HepG2 (cell line): ENCODE data around the gene NCOA5. TPM values are rescaled to one million over a fixed set of nuclear protein-coding genes. Genes with fewer than 3 reads are reported as not detected.

Experiments used
- DRAP1 ChIP-seq: IDR thresholded peaks from 2 replicates; pipeline ENCODE4 v1.6.1; 2016; ENCODE audit warnings: missing genetic modification reagents, missing compliant biosample characterization
- ERF ChIP-seq: IDR thresholded peaks from 2 replicates; pipeline ENCODE4 v1.6.1; 2018; ENCODE audit warnings: missing biosample characterization, missing genetic modification reagents
- GMEB1 ChIP-seq: sonication (generic); formaldehyde crosslinking; IDR thresholded peaks from 2 replicates; pipeline ENCODE4 v1.5.1; 2020; ENCODE audit warnings: missing genetic modification reagents, mild to moderate bottlenecking, borderline replicate concordance
- GTF3A ChIP-seq: sonication (generic); formaldehyde crosslinking; conservative IDR thresholded peaks from 2 replicates; pipeline ENCODE4 v1.4.0; 2020; ENCODE audit warnings: mild to moderate bottlenecking, missing genetic modification reagents
- HHEX ChIP-seq: IDR thresholded peaks from 2 replicates; pipeline ENCODE4 v1.6.1; 2016; ENCODE audit warnings: control low read depth
- HNRNPL ChIP-seq: fragments of 200-400 bp; formaldehyde crosslinking; IDR thresholded peaks from 2 replicates; pipeline ENCODE4 v1.6.1; 2017; ENCODE audit warnings: mild to moderate bottlenecking, low read depth, low read length
- HOXD1 ChIP-seq: sonication (generic); formaldehyde crosslinking; IDR thresholded peaks from 2 replicates; pipeline ENCODE4 v1.5.0; 2020; ENCODE audit warnings: missing genetic modification reagents
- LBX2 ChIP-seq: sonication (generic); formaldehyde crosslinking; IDR thresholded peaks from 2 replicates; pipeline ENCODE4 v1.5.0; 2020; ENCODE audit warnings: missing genetic modification reagents, mild to moderate bottlenecking, borderline replicate concordance
- MIER2 ChIP-seq: IDR thresholded peaks from 2 replicates; pipeline ENCODE4 v1.6.1; 2016; ENCODE audit warnings: missing biosample characterization, missing genetic modification reagents
- NAIF1 ChIP-seq: sonication (generic); formaldehyde crosslinking; IDR thresholded peaks from 2 replicates; pipeline ENCODE4 v1.5.0; 2020; ENCODE audit warnings: mild to moderate bottlenecking, missing genetic modification reagents, borderline replicate concordance
- NBN ChIP-seq: fragments of 450-650 bp; conservative IDR thresholded peaks from 2 replicates; pipeline ENCODE4 v1.6.1; 2017
- NFE2L1 ChIP-seq: sonication (generic); formaldehyde crosslinking; IDR thresholded peaks from 2 replicates; pipeline ENCODE4 v1.4.0; 2020; ENCODE audit warnings: missing genetic modification reagents, mild to moderate bottlenecking, borderline replicate concordance
- POGK ChIP-seq: sonication (generic); formaldehyde crosslinking; conservative IDR thresholded peaks from 2 replicates; pipeline ENCODE4 v1.8.0; 2022; ENCODE audit warnings: mild to moderate bottlenecking, moderate library complexity, missing genetic modification reagents
- TBX3 ChIP-seq: fragments of 450-650 bp; IDR thresholded peaks from 2 replicates; pipeline ENCODE4 v1.6.1; 2017; ENCODE audit warnings: antibody characterized with exemption, mild to moderate bottlenecking, inconsistent platforms, borderline replicate concordance
- ZFP37 ChIP-seq: sonication (generic); formaldehyde crosslinking; IDR thresholded peaks from 2 replicates; pipeline ENCODE4 v1.4.0; 2020; ENCODE audit warnings: missing genetic modification reagents, borderline replicate concordance
- polyA plus RNA-seq, 8 experiments: library from polyadenylated mRNA; depleted of rRNA in 3 of 8; stranded (reverse) in 7 of 8; unstranded in 1 of 8; fragments of >200 nt; fragmentation: Illumina TruSeq in 4 of 8; extraction: Trizol in 4 of 8; gene quantifications; 2 replicates each; pipeline versions ENCODE4 v1.2.1 to v1.2.3, GENCODE V29; 2011 to 2016; ENCODE audit warnings: low read depth in 4 of 8, missing spikeins in 1 of 8, mixed read lengths in 1 of 8; ENCODE audit not compliant: insufficient read depth in 1 of 8
- total RNA-seq, 5 experiments: library from RNA; depleted of rRNA; stranded (reverse); fragments of >200 nt; fragmentation: Illumina TruSeq; extraction: Trizol; gene quantifications; 2 replicates each; pipeline ENCODE4 v1.2.3, GENCODE V29; 2016; ENCODE audit warnings: low read depth in 1 of 5
- TF ChIP-seq, protein P1 (sequence below): sonication (generic); formaldehyde crosslinking; IDR thresholded peaks from 2 replicates; pipeline ENCODE4 v1.5.0; 2020; ENCODE audit warnings: mild to moderate bottlenecking, missing genetic modification reagents, borderline replicate concordance
- TF ChIP-seq, protein P2 (sequence below): sonication (generic); formaldehyde crosslinking; IDR thresholded peaks from 2 replicates; pipeline ENCODE4 v1.4.0; 2020; ENCODE audit warnings: missing genetic modification reagents

The NCOA5 gene
- total and polyA plus RNA-seq, 2 of the 13 experiments (the other 11 are each of a cell fraction or from before 2014, with no cell fraction given), result 16.5 to 28.4 TPM

DNA sequence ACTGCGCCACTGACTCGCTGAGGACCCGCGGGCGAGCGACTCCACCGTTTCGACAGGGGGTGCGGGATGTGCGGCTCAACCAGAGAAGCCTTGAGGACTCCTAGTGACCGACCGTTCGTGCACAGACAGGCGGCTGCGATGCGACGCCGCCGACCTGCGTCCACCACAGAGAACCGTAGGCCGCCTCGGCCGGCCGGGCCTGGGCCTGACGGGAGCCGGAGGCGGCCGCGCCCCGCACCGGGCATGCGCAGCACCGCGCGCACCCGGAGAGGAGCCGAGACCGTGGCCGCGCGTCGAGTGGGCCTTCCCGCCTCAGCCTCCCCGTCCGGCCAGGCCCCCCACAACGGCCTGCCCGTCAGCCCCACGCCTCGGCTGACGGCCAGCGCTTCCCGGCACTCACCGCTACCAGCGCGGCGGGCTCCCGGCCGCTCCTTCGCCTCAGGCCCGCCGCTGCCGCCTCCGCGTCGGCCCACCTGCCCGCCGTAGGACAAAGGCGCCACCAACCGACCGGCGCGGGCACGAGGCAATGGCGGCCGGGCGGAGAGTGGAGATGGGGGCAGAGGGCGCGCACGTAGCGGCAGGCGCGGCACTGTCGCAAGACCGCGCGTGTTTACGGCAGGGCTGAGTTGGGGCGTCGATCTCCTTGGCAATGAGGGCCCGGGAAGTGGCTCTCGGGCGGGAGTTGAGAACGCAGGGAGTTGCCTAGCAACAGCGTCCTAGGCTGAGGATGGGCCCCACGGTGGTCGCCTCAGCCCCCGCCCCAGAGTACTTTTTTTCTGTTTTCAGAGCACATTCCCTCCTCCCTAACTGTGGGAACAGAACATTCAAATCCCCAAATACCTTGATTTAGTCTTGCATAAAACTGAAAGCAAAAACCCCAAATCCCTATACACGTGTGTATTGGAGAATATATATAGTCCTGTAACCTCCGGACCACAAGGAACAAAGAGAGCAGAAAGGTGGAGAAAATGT lies at the start of gene NCOA5 (continued):
- TF ChIP-seq GMEB1, result peak; percentile 99
- peak; percentile 97; the same call in 1 of the 2 replicates for TF ChIP-seq GTF3A
- TF ChIP-seq ERF (CRISPR knock-in tag), result peak; percentile 97
- TF ChIP-seq, protein P1, sequence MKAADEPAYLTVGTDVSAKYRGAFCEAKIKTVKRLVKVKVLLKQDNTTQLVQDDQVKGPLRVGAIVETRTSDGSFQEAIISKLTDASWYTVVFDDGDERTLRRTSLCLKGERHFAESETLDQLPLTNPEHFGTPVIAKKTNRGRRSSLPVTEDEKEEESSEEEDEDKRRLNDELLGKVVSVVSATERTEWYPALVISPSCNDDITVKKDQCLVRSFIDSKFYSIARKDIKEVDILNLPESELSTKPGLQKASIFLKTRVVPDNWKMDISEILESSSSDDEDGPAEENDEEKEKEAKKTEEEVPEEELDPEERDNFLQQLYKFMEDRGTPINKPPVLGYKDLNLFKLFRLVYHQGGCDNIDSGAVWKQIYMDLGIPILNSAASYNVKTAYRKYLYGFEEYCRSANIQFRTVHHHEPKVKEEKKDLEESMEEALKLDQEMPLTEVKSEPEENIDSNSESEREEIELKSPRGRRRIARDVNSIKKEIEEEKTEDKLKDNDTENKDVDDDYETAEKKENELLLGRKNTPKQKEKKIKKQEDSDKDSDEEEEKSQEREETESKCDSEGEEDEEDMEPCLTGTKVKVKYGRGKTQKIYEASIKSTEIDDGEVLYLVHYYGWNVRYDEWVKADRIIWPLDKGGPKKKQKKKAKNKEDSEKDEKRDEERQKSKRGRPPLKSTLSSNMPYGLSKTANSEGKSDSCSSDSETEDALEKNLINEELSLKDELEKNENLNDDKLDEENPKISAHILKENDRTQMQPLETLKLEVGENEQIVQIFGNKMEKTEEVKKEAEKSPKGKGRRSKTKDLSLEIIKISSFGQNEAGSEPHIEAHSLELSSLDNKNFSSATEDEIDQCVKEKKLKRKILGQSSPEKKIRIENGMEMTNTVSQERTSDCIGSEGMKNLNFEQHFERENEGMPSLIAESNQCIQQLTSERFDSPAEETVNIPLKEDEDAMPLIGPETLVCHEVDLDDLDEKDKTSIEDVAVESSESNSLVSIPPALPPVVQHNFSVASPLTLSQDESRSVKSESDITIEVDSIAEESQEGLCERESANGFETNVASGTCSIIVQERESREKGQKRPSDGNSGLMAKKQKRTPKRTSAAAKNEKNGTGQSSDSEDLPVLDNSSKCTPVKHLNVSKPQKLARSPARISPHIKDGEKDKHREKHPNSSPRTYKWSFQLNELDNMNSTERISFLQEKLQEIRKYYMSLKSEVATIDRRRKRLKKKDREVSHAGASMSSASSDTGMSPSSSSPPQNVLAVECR (CRISPR knock-in tag), result peak; percentile 96
- TF ChIP-seq, protein P2, sequence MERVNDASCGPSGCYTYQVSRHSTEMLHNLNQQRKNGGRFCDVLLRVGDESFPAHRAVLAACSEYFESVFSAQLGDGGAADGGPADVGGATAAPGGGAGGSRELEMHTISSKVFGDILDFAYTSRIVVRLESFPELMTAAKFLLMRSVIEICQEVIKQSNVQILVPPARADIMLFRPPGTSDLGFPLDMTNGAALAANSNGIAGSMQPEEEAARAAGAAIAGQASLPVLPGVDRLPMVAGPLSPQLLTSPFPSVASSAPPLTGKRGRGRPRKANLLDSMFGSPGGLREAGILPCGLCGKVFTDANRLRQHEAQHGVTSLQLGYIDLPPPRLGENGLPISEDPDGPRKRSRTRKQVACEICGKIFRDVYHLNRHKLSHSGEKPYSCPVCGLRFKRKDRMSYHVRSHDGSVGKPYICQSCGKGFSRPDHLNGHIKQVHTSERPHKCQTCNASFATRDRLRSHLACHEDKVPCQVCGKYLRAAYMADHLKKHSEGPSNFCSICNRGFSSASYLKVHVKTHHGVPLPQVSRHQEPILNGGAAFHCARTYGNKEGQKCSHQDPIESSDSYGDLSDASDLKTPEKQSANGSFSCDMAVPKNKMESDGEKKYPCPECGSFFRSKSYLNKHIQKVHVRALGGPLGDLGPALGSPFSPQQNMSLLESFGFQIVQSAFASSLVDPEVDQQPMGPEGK (CRISPR knock-in tag), result peak; percentile 91
- TF ChIP-seq ZFP37, result peak; percentile 69
- TF ChIP-seq NAIF1, result no peak
- TF ChIP-seq HOXD1 (CRISPR knock-in tag), result peak; percentile 94
- TF ChIP-seq MIER2 (CRISPR knock-in tag), result peak; percentile 78
- TF ChIP-seq DRAP1, result peak; percentile 85
- TF ChIP-seq POGK (CRISPR knock-in tag), result peak; percentile 98
- TF ChIP-seq NFE2L1 (CRISPR knock-in tag), result no peak; the same call in 1 of the 2 replicates
- TF ChIP-seq HNRNPL, result peak; percentile 33; the same call in 1 of the 2 replicates
- TF ChIP-seq TBX3, result no peak
- TF ChIP-seq LBX2 (CRISPR knock-in tag), result peak; percentile 76
- 0 out of 2 replicates have a peak, but pooled peaks have one; percentile 26 for TF ChIP-seq HHEX (CRISPR knock-in tag)
- TF ChIP-seq NBN, result no peak
